ENCODE data around the gene CDCA5.

CDCA5 gene

DNA sequence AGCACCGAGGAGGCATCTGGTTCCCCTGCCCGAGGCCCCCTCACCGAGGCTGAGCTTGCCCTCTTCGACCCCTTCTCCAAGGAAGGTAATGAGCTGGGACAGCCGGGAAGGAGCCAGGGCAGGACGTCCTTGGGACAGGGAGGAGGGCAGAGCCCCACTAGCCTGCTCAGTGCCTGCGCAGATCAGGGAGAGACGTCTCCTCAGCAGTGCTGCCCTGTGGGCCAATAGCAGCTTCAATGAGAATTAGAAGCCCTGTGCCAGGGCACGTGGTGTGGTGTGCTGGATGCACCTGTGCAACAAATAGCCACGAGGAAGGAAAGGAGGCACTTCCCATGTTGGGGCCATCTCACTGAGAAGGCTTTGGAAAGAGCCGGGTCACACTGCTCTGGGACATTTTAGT is 48.3 kb downstream of the CDCA5 start:
- DNase-seq (ENCODE audit: low read depth), result no peak
- TF ChIP-seq, protein P1, sequence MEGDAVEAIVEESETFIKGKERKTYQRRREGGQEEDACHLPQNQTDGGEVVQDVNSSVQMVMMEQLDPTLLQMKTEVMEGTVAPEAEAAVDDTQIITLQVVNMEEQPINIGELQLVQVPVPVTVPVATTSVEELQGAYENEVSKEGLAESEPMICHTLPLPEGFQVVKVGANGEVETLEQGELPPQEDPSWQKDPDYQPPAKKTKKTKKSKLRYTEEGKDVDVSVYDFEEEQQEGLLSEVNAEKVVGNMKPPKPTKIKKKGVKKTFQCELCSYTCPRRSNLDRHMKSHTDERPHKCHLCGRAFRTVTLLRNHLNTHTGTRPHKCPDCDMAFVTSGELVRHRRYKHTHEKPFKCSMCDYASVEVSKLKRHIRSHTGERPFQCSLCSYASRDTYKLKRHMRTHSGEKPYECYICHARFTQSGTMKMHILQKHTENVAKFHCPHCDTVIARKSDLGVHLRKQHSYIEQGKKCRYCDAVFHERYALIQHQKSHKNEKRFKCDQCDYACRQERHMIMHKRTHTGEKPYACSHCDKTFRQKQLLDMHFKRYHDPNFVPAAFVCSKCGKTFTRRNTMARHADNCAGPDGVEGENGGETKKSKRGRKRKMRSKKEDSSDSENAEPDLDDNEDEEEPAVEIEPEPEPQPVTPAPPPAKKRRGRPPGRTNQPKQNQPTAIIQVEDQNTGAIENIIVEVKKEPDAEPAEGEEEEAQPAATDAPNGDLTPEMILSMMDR (IDR thresholded peaks at IDR 0.05; ENCODE audit: insufficient read depth, low read depth, low read length, missing control alignments), result no peak
- no peak overlapping the region for H3K4me3 ChIP-seq (ENCODE audit: low read length)

DNA sequence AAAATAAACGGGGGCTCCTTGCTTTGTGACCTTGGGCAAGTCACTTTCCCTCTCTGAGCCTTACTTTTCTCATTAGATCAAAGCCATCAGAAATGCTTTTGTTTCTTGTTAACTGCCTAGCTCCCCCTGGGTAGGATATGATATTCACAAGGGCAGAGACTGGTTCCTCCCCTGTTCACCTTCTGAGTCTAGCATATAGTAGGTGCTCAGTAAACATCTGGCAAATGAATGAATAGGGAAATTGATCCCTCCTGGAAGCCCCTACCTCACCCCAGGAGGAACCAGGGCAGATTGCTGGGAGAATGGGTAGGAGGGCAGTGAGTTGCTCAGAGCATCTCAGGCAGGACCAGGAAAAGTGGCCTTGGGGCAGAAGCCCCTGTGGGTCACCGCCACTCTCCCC is 49.4 kb downstream of the CDCA5 start:
- no peak overlapping the region for H3K4me3 ChIP-seq (ENCODE audit: low read length)
- TF ChIP-seq, protein P1 (IDR thresholded peaks at IDR 0.05; ENCODE audit: insufficient read depth, low read depth, low read length, missing control alignments), result no peak
- DNase-seq (ENCODE audit: low read depth), result no peak

DNA sequence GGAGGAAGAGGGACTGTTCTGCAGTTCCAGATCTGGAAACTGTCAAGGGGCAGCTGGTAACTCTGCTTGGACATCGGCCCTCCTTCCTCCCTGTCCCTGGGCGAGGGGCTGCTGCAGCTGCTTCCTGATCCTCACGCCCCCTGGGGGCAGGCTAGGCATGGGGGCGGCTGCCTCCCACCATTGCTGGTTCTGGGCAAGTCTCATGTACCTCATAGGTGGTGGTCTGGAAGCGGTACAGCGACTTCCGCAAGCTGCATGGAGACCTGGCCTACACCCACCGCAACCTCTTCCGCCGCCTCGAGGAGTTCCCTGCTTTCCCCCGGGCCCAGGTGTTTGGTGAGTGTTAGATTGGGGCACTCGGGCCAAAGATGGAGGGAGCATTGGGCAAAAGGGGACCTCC is 51.6 kb downstream of the CDCA5 start:
- no peak overlapping the region for H3K4me3 ChIP-seq (ENCODE audit: low read length)
- TF ChIP-seq, protein P1 (IDR thresholded peaks at IDR 0.05; ENCODE audit: insufficient read depth, low read depth, low read length, missing control alignments), result no peak
- no peak for DNase-seq (ENCODE audit: low read depth)
